ENCODE data around the gene MRAP.

MRAP gene

DNA sequence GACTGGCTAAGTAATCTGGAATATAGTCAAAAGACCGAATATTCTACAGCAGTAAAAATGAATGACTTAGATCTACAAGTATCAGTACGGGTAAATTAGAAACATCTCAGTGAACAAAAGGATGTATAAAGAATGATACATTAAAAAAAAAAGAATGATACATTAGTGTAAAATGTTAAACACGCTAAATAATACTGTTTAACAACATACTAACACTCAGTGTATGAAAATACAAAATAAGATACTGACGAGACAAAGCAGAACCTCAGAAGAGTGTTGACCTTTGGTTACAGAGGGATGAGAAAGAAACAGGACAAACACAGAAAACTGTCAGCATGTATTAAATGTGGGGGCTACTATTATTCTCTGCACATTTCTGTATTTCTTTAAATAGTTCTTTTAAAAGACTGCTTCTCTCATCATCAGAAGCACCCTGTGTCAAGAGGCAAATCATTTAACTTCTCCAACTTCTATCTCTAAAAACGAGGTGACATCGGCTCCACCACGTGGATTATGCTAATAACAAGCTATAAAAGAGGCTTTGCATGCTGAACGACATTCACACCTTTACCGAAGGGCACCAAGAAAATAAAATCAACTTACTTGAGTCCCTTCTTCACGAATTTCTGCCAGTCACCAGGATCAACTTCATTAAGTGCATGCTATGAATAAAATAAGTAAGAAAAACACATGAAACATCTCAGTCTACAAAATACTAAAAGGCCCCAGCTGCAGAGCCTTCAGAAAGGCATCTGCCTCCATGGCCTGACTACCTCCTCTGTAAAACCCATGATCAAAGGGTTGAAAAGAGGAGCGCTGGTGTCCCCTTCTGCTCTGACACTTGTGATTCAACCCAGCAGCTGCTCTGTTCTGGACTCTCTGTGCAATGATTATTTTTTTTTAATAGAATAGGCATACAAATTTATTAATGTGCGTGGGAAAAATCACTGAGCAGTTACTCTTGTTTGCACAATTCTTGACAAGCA lies 42.5 kb downstream of the MRAP start:
- Histone ChIP-seq H3K4me1 (ENCODE audit: control insufficient read depth in 2 of 2, insufficient read depth in 2 of 2, low read length in 2 of 2) (no peaks in the 10 kb centered on the region), H3K36me3 (ENCODE audit: control insufficient read depth in 2 of 2, insufficient read depth in 2 of 2, low read length in 2 of 2) (peaks cover 55 to 67% of the 10 kb centered on the region in 2 donors), H3K27me3 (ENCODE audit: control insufficient read depth in 2 of 2, insufficient read depth in 2 of 2, low read length in 2 of 2) (no peaks in the 10 kb centered on the region), H3K9ac (ENCODE audit: low read depth in 1 of 2, low read length in 2 of 2) (no peak overlapping the region), H3K4me3 (ENCODE audit: low read length in 2 of 2) (no peak overlapping the region), H3K27ac (ENCODE audit: low read depth in 2 of 2, low read length in 2 of 2) (no peak overlapping the region), H3K9me3 (ENCODE audit: control insufficient read depth in 2 of 2, low read length in 2 of 2) (peaks cover 0 to 3% of the 10 kb centered on the region in 2 donors)

DNA sequence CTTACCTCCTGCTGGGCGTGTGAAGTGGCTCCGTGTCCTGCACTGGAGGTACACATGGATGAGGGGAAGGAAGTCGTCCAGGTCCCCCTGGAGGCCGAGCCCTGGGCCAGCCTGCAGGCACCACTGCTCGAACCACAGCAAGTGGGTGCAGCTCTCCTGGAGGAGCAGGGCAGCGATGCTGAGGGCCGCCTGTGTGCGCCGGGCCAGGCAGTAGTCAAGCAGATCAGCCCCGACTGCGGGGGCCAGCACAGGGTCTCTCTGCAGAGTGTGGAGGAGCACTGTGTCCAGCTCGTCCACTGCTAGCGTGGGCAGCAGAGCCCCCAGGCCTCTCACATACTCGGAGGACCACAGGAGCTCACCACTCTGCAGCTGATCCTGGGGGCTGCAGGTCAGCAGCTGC lies 48.3 kb downstream of the MRAP start:
- H3K36me3 ChIP-seq (ENCODE audit: control insufficient read depth in 2 of 2, insufficient read depth in 2 of 2, low read length in 2 of 2) = peaks cover 73 to 88% of the 10 kb centered on the region in 2 donors

DNA sequence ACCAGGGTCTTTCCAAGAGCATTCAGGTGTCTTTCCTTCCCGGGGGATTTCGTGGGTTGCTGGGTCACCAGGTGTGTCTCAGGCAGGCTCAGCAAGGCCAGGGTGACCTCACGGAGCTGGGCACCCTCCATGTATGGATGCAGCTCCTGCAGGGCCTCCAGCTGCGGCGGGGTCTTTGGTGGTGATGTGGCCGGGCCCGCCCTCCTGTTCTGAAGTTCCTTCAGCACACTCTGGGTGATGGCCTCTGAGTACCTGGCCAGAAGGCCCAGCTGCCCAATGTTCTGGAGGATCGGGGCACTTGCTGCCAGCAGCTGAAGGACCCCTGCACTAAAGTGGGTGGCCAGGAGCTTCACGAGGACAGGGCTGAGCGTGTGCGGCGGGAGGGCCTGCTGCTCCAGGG lies 48.7 kb downstream of the MRAP start:
- peaks cover 76 to 86% of the 10 kb centered on the region in 2 donors for H3K36me3 ChIP-seq (ENCODE audit: control insufficient read depth in 2 of 2, insufficient read depth in 2 of 2, low read length in 2 of 2)

More for the DNA sequence above, 48.3 kb downstream of the MRAP start:
- H3K4me1 ChIP-seq (ENCODE audit: control insufficient read depth in 2 of 2, insufficient read depth in 2 of 2, low read length in 2 of 2) = peaks cover 0 to 4% of the 10 kb centered on the region in 2 donors
- peaks cover 0 to 3% of the 10 kb centered on the region in 2 donors for H3K9me3 ChIP-seq (ENCODE audit: control insufficient read depth in 2 of 2, low read length in 2 of 2)
- H3K27ac ChIP-seq (ENCODE audit: low read depth in 2 of 2, low read length in 2 of 2) = no peak overlapping the region
- no peak overlapping the region for H3K4me3 ChIP-seq (ENCODE audit: low read length in 2 of 2)
- no peaks in the 10 kb centered on the region for H3K27me3 ChIP-seq (ENCODE audit: control insufficient read depth in 2 of 2, insufficient read depth in 2 of 2, low read length in 2 of 2)
- no peak overlapping the region for H3K9ac ChIP-seq (ENCODE audit: low read depth in 1 of 2, low read length in 2 of 2)

DNA sequence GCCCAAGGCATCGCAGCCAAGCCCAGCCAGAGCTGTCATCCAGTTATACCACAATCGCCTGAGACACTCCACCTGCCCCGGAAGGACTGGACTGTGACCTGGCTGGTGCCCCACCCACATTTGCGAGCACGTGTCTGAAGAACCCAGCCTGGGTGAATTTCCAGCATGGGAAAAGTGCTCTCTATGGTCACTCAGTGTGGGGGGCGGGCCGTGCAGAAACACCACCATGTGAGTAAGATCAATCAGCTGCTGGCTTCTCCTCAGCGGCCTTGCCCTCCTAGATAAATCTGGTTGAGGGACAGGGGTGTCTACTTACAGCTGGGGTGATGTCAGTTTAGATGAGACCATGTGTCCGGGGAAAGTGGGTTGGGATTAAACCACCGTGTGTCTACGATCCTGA lies 49.3 kb downstream of the MRAP start:
- H3K36me3 ChIP-seq (ENCODE audit: control insufficient read depth in 2 of 2, insufficient read depth in 2 of 2, low read length in 2 of 2) = peaks cover 82 to 87% of the 10 kb centered on the region in 2 donors
- no peak overlapping the region for H3K9ac ChIP-seq (ENCODE audit: low read depth in 1 of 2, low read length in 2 of 2)
- H3K4me3 ChIP-seq (ENCODE audit: low read length in 2 of 2) = no peak overlapping the region
- H3K9me3 ChIP-seq (ENCODE audit: control insufficient read depth in 2 of 2, low read length in 2 of 2) = peaks cover 0 to 3% of the 10 kb centered on the region in 2 donors
- H3K27ac ChIP-seq (ENCODE audit: low read depth in 2 of 2, low read length in 2 of 2) = no peak overlapping the region
- H3K27me3 ChIP-seq (ENCODE audit: control insufficient read depth in 2 of 2, insufficient read depth in 2 of 2, low read length in 2 of 2) = no peaks in the 10 kb centered on the region
- H3K4me1 ChIP-seq (ENCODE audit: control insufficient read depth in 2 of 2, insufficient read depth in 2 of 2, low read length in 2 of 2) = peaks cover 0 to 4% of the 10 kb centered on the region in 2 donors

More for the DNA sequence above, 48.7 kb downstream of the MRAP start:
- Histone ChIP-seq H3K4me1 (ENCODE audit: control insufficient read depth in 2 of 2, insufficient read depth in 2 of 2, low read length in 2 of 2) (peaks cover 0 to 4% of the 10 kb centered on the region in 2 donors), H3K9me3 (ENCODE audit: control insufficient read depth in 2 of 2, low read length in 2 of 2) (peaks cover 0 to 3% of the 10 kb centered on the region in 2 donors), H3K27me3 (ENCODE audit: control insufficient read depth in 2 of 2, insufficient read depth in 2 of 2, low read length in 2 of 2) (no peaks in the 10 kb centered on the region), H3K4me3 (ENCODE audit: low read length in 2 of 2) (no peak overlapping the region), H3K9ac (ENCODE audit: low read depth in 1 of 2, low read length in 2 of 2) (no peak overlapping the region), H3K27ac (ENCODE audit: low read depth in 2 of 2, low read length in 2 of 2) (no peak overlapping the region)

DNA sequence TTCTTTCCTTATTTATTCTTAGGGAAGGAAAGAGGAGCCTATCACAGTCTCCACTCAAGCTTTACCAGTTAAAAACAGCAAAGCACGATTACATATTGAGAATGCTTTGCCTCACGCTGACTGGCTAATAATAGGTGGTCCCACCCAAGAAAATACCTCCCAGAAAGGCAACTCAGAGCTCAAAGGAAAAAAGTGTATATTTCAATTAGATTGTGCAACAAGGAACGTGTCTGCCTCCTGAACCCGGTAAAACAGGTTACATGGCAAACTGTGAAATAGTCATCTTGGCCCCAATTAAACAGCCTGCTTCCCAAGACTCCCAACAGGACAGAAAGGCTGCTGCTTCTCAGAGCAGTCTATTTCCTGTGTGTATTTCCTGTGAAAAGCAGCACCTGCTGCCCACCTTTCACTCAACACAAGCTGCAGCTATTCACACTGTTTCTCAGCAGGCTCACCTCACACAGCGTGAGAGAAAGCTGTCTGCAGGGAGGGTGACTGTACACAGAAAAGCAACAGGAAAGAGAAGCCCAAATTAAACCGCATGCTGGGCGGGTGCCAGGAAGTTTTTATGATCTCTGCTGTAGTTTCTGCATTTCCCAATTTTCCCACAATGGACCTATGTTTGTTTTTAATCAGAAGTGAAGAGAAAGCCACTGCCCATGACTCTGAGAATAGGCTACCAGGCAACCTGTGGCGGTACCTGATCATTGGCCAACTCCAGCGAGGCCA lies 50.1 kb downstream of the MRAP start:
- H3K9me3 ChIP-seq (ENCODE audit: control insufficient read depth in 2 of 2, low read length in 2 of 2) = peaks cover 0 to 3% of the 10 kb centered on the region in 2 donors
- no peak overlapping the region for H3K4me3 ChIP-seq (ENCODE audit: low read length in 2 of 2)
- H3K27me3 ChIP-seq (ENCODE audit: control insufficient read depth in 2 of 2, insufficient read depth in 2 of 2, low read length in 2 of 2) = no peaks in the 10 kb centered on the region
- H3K27ac ChIP-seq (ENCODE audit: low read depth in 2 of 2, low read length in 2 of 2) = no peak overlapping the region
- H3K9ac ChIP-seq (ENCODE audit: low read depth in 1 of 2, low read length in 2 of 2) = no peak overlapping the region
- peaks cover 83 to 90% of the 10 kb centered on the region in 2 donors for H3K36me3 ChIP-seq (ENCODE audit: control insufficient read depth in 2 of 2, insufficient read depth in 2 of 2, low read length in 2 of 2)
- peaks cover 0 to 4% of the 10 kb centered on the region in 2 donors for H3K4me1 ChIP-seq (ENCODE audit: control insufficient read depth in 2 of 2, insufficient read depth in 2 of 2, low read length in 2 of 2)

DNA sequence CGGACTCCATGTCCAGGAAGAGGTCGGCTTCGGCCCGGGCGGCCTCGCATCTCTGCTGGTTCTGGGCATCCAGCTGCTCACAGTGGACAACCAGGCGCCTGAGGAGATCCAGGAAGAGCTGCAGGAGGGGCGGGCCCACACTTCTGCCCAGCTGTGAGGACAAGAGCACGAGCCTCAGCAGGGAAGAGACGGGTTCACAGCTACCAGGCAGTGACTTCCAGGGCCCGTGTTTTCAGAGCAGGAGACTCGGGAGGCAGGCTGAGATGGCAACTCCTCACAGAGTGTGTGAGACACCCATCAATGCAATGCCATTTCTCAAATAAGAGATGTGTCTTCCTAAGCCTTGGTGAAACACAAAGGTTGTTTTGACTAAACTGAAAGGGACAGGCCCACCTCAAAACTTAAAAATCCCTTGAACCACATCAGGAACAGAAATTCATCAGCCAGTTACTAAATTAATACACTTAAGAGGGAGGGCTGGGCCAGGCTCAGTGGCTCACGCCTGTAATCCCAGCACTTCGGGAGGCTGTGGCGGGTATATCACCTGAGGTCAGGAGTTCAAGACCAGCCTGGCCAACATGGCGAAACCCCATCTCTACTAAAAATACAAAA lies 50.8 kb downstream of the MRAP start:
- Histone ChIP-seq H3K4me1 (ENCODE audit: control insufficient read depth in 2 of 2, insufficient read depth in 2 of 2, low read length in 2 of 2) (peaks cover 0 to 4% of the 10 kb centered on the region in 2 donors), H3K36me3 (ENCODE audit: control insufficient read depth in 2 of 2, insufficient read depth in 2 of 2, low read length in 2 of 2) (peaks cover 80 to 91% of the 10 kb centered on the region in 2 donors), H3K27me3 (ENCODE audit: control insufficient read depth in 2 of 2, insufficient read depth in 2 of 2, low read length in 2 of 2) (no peaks in the 10 kb centered on the region), H3K27ac (ENCODE audit: low read depth in 2 of 2, low read length in 2 of 2) (no peak overlapping the region), H3K4me3 (ENCODE audit: low read length in 2 of 2) (no peak overlapping the region), H3K9me3 (ENCODE audit: control insufficient read depth in 2 of 2, low read length in 2 of 2) (peaks cover 0 to 3% of the 10 kb centered on the region in 2 donors), H3K9ac (ENCODE audit: low read depth in 1 of 2, low read length in 2 of 2) (no peak overlapping the region)

GRCh38 chr21:32350211-32350980 lies 51.7 kb downstream of the MRAP start:
- peaks cover 79 to 91% of the 10 kb centered on the region in 2 donors for H3K36me3 ChIP-seq (ENCODE audit: control insufficient read depth in 2 of 2, insufficient read depth in 2 of 2, low read length in 2 of 2)
- peaks cover 0 to 4% of the 10 kb centered on the region in 2 donors for H3K4me1 ChIP-seq (ENCODE audit: control insufficient read depth in 2 of 2, insufficient read depth in 2 of 2, low read length in 2 of 2)
- no peak overlapping the region for H3K4me3 ChIP-seq (ENCODE audit: low read length in 2 of 2)
- H3K9me3 ChIP-seq (ENCODE audit: control insufficient read depth in 2 of 2, low read length in 2 of 2) = no peaks in the 10 kb centered on the region
- no peak overlapping the region for H3K27ac ChIP-seq (ENCODE audit: low read depth in 2 of 2, low read length in 2 of 2)
- no peaks in the 10 kb centered on the region for H3K27me3 ChIP-seq (ENCODE audit: control insufficient read depth in 2 of 2, insufficient read depth in 2 of 2, low read length in 2 of 2)
- no peak overlapping the region for H3K9ac ChIP-seq (ENCODE audit: low read depth in 1 of 2, low read length in 2 of 2)

GRCh38 chr21:32350981-32351380 lies 52.3 kb downstream of the MRAP start:
- Histone ChIP-seq H3K9me3 (ENCODE audit: control insufficient read depth in 2 of 2, low read length in 2 of 2) (no peaks in the 10 kb centered on the region), H3K27ac (ENCODE audit: low read depth in 2 of 2, low read length in 2 of 2) (no peak overlapping the region), H3K4me3 (ENCODE audit: low read length in 2 of 2) (no peak overlapping the region), H3K36me3 (ENCODE audit: control insufficient read depth in 2 of 2, insufficient read depth in 2 of 2, low read length in 2 of 2) (peaks cover 77 to 90% of the 10 kb centered on the region in 2 donors), H3K4me1 (ENCODE audit: control insufficient read depth in 2 of 2, insufficient read depth in 2 of 2, low read length in 2 of 2) (peaks cover 0 to 4% of the 10 kb centered on the region in 2 donors), H3K9ac (ENCODE audit: low read depth in 1 of 2, low read length in 2 of 2) (no peak overlapping the region), H3K27me3 (ENCODE audit: control insufficient read depth in 2 of 2, insufficient read depth in 2 of 2, low read length in 2 of 2) (no peaks in the 10 kb centered on the region)

DNA sequence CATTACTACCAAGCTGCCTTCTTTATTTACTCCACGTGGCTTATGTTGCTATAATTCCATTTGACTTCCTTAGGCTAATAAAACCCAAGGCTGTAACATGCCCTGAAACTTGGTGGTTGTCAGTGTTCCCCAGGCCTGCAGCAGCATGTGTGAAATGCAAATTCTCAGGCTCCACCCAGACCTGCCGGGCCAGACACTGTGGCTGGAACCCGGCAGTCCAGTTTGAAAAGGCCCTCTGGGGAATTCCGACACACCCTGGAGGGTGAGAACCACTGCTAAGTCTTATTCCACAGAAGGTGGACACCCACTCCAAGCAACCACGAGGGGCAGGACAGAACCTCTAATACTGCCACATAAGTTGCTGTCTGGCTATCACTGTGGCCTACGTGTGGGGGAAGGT lies 52.8 kb downstream of the MRAP start:
- no peak overlapping the region for H3K9ac ChIP-seq (ENCODE audit: low read depth in 1 of 2, low read length in 2 of 2)
- H3K27me3 ChIP-seq (ENCODE audit: control insufficient read depth in 2 of 2, insufficient read depth in 2 of 2, low read length in 2 of 2) = no peaks in the 10 kb centered on the region
- H3K9me3 ChIP-seq (ENCODE audit: control insufficient read depth in 2 of 2, low read length in 2 of 2) = no peaks in the 10 kb centered on the region
- H3K27ac ChIP-seq (ENCODE audit: low read depth in 2 of 2, low read length in 2 of 2) = no peak overlapping the region
- H3K4me3 ChIP-seq (ENCODE audit: low read length in 2 of 2) = no peak overlapping the region
- H3K36me3 ChIP-seq (ENCODE audit: control insufficient read depth in 2 of 2, insufficient read depth in 2 of 2, low read length in 2 of 2) = peaks cover 77 to 90% of the 10 kb centered on the region in 2 donors
- H3K4me1 ChIP-seq (ENCODE audit: control insufficient read depth in 2 of 2, insufficient read depth in 2 of 2, low read length in 2 of 2) = peaks cover 0 to 4% of the 10 kb centered on the region in 2 donors

All from mucosa of rectum (tissue), 2 donors.